ENCODE results near the gene SLC22A5.

DNA sequence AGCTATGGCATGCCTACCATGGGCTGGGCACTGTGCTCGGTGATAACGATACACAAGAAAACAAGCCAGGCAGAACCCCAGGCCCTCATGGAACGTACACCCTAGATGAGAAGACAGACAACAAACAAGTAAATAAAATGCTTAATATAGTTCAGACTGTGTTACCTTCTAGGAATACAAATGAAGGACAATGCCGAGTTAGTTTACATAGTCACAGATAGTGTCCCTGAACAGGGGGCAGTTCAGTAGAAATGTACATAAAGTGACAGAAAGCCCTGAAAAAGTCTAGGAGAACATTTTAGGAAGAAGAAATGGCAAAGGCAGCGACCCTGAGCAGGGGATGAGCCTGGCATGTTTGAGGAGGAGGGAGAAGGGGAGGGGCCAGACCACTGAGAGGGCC, 21.7 kb downstream of the SLC22A5 start:
- no peak for TF ChIP-seq SPI1 (IDR thresholded peaks at IDR 0.05; ENCODE audit: borderline replicate concordance, insufficient read depth, low read depth, low read length)
- TF ChIP-seq, protein P1, sequence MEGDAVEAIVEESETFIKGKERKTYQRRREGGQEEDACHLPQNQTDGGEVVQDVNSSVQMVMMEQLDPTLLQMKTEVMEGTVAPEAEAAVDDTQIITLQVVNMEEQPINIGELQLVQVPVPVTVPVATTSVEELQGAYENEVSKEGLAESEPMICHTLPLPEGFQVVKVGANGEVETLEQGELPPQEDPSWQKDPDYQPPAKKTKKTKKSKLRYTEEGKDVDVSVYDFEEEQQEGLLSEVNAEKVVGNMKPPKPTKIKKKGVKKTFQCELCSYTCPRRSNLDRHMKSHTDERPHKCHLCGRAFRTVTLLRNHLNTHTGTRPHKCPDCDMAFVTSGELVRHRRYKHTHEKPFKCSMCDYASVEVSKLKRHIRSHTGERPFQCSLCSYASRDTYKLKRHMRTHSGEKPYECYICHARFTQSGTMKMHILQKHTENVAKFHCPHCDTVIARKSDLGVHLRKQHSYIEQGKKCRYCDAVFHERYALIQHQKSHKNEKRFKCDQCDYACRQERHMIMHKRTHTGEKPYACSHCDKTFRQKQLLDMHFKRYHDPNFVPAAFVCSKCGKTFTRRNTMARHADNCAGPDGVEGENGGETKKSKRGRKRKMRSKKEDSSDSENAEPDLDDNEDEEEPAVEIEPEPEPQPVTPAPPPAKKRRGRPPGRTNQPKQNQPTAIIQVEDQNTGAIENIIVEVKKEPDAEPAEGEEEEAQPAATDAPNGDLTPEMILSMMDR (IDR thresholded peaks at IDR 0.05 in 2 of 3, conservative IDR thresholded peaks at IDR 0.05 in 1 of 3; ENCODE audit: control insufficient read depth in 2 of 3, extremely low read depth in 1 of 3, insufficient read depth in 1 of 3, low read depth in 3 of 3, low read length in 3 of 3), result no peak

Measured in GM12878 (cell line).